ENCODE data around the gene DGLUCY. TPM values are rescaled to one million over a fixed set of nuclear protein-coding genes. Genes with fewer than 3 reads are reported as not detected.

The DGLUCY gene
- total RNA-seq, 1 experiment from 2014 or later: 28.1 TPM

DNA sequence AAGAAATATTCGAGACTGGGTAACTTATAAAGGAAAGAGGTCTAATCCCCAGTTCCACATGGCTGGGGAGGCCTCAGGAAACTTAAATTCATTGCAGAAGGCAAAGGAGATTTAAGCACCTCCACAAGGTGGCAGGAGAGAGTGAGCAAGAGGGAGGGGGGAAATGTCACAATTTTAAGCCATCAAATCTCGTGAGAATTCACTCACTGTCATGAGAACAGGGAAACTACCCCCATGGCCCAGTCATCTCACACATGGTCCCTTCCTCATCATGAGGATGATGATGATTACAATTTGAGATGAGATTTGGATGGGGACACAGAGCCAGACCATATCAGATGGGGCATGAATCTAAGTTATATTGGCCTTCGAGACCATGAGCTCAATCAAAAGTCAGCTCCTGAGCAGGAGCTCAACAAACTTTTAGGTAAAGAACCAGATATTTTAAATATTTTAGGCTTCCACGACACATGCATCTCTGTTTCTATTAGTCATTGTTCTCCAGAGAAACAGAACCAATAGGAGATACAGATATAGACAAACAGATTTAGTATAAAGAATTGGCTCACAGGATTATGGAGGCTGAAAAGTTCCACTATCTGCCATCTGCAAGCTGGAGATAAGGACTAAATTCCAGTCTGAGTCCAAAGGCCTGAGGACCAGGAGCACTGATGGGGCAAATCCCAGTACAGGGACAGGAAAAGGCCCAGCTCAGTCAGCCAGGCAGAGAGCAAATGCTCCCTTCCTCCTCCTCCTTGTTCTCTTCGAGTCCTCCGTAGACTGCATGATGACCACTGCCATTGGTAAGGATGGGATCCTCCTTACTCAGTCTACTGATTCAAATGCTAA, 24.9 kb downstream of the DGLUCY start:
- Histone ChIP-seq H3K4me3 (no peak overlapping the region), H3K27me3 (no peaks in the 10 kb centered on the region), H3K36me3 (peaks cover 4% of the 10 kb centered on the region; the same call in 1 of the 2 replicates), H3K9me3 (replicated peaks) (no peaks in the 10 kb centered on the region), H3K4me1 (peaks cover 5% of the 10 kb centered on the region; the same call in 1 of the 2 replicates), H3K27ac (no peak overlapping the region)
- peak in 1 of 2 experiments; percentile 54 for DNase-seq

GRCh38 chr14:91139776-91140175, 25.9 kb downstream of the DGLUCY start:
- Histone ChIP-seq H3K4me1 (peaks cover under 1% of the 10 kb centered on the region; the same call in 1 of the 2 replicates), H3K27ac (no peak overlapping the region), H3K9me3 (replicated peaks) (no peaks in the 10 kb centered on the region), H3K36me3 (peaks cover 4% of the 10 kb centered on the region; the same call in 1 of the 2 replicates), H3K4me3 (no peak overlapping the region), H3K27me3 (no peaks in the 10 kb centered on the region)
- DNase-seq: no peak

- Histone ChIP-seq H3K4me3 (no peak overlapping the region), H3K9me3 (replicated peaks) (no peaks in the 10 kb centered on the region), H3K4me1 (no peaks in the 10 kb centered on the region), H3K36me3 (peaks cover 6% of the 10 kb centered on the region; the same call in 1 of the 2 replicates), H3K27ac (no peak overlapping the region), H3K27me3 (no peaks in the 10 kb centered on the region)
- DNase-seq: no peak
These were observed 26.8 kb downstream of the DGLUCY start for GRCh38 chr14:91140672-91141071.

GRCh38 chr14:91142214-91142668, 28.4 kb downstream of the DGLUCY start:
- Histone ChIP-seq H3K36me3 (peaks cover 6% of the 10 kb centered on the region; the same call in 1 of the 2 replicates), H3K4me1 (no peaks in the 10 kb centered on the region), H3K9me3 (replicated peaks) (no peaks in the 10 kb centered on the region), H3K27me3 (no peaks in the 10 kb centered on the region), H3K4me3 (no peak overlapping the region), H3K27ac (no peak overlapping the region)
- no peak for DNase-seq

DNA sequence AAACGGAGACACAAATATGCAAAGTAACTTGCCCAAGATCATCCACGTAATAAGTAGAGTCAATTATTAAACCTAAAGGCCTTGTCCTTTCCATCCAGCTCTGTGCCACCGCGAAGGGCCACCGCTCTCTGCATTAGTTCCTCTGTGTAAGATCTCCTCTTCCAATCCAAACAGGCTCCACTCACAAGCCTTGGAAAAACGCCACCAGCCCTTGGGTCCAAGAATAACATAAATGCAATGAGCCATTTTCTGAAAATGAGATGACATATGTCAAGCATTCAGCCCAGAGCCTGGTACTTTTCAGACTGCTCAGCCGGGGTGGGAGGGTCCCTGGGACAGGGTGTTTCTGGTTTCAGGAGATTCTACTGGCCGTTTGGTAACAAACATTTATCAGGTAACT, 30.0 kb downstream of the DGLUCY start:
- no peaks in the 10 kb centered on the region for H3K4me1 ChIP-seq
- no peaks in the 10 kb centered on the region for H3K27me3 ChIP-seq
- no peak overlapping the region for H3K27ac ChIP-seq
- H3K9me3 ChIP-seq (replicated peaks): no peaks in the 10 kb centered on the region
- H3K36me3 ChIP-seq: 0 out of 2 replicates have a peak, but pooled peaks cover 2% of the 10 kb centered on the region
- no peak for DNase-seq
- no peak overlapping the region for H3K4me3 ChIP-seq

DNA sequence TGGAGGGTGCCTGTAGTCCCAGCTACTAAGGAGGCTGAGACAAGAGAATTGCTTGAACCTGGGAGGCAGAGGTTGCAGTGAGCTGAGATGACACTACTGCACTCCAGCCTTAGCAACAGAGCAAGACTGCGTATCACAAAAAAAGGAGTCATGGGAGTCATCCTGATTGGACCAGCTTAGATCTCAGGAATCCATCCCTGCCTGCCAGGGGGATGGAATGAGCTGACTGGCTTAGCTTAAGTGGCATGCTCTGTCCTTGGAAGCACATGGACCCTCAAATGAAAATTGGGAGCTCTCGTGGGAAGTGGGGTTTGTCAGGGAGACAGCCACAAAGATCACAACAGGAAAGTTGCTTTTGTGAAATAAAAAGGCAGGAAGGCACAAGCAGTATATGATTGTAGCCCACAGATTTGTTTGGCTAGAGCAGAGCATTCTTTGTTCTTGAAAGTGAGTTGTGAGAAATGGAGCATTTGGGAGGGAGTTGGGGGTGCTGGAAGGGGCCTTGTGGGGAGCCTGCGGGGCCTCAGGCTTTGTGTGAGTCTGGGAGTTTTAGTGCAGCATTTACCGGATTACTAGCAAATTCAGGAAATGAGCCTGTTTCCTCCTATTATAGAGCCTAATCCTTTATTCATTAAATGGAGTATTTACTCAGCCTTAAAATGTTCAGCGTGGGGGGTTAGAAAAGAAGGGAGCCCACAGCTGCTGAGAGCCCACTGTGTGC, 30.7 kb downstream of the DGLUCY start:
- no peak for DNase-seq
- Histone ChIP-seq H3K27ac (no peak overlapping the region), H3K27me3 (no peaks in the 10 kb centered on the region), H3K4me3 (no peak overlapping the region), H3K4me1 (peaks cover 5% of the 10 kb centered on the region), H3K36me3 (0 out of 2 replicates have a peak, but pooled peaks cover 2% of the 10 kb centered on the region), H3K9me3 (replicated peaks) (no peaks in the 10 kb centered on the region)

- no peak for DNase-seq
- Histone ChIP-seq H3K4me1 (peaks cover 8% of the 10 kb centered on the region), H3K27me3 (no peaks in the 10 kb centered on the region), H3K4me3 (no peak overlapping the region), H3K27ac (no peak overlapping the region), H3K9me3 (replicated peaks) (no peaks in the 10 kb centered on the region), H3K36me3 (0 out of 2 replicates have a peak, but pooled peaks cover 2% of the 10 kb centered on the region)
These were observed 31.7 kb downstream of the DGLUCY start for GRCh38 chr14:91145391-91146160.

DNA sequence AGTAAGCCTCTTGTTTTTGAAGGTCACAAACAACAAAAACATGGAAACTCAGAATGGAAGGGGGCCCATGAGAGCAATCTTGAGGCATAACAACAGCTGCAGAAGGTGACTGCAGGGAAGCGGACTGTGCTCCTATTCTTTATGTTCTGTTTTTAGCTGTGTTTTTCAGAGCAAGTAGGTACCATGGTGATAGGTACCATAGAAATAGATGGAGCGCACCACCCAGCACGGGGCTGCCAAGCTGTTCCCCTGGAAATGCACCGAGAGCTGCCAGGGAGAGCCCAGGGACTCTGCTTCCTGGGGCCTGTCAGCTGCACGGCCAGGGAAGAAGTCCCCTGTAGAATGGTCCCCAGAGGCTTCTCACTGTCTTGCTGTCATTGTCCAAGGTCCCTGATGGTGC, 32.8 kb downstream of the DGLUCY start:
- H3K4me1 ChIP-seq: peaks cover 8% of the 10 kb centered on the region
- H3K27ac ChIP-seq: no peak overlapping the region
- no peak overlapping the region for H3K4me3 ChIP-seq
- no peaks in the 10 kb centered on the region for H3K27me3 ChIP-seq
- no peak for DNase-seq
- no peaks in the 10 kb centered on the region for H3K9me3 ChIP-seq (replicated peaks)
- H3K36me3 ChIP-seq: 0 out of 2 replicates have a peak, but pooled peaks cover 2% of the 10 kb centered on the region

- DNase-seq: peak; percentile 55 to 73
- H3K27me3 ChIP-seq: no peaks in the 10 kb centered on the region
- H3K4me3 ChIP-seq: no peak overlapping the region
- 0 out of 2 replicates have a peak, but pooled peaks cover 2% of the 10 kb centered on the region for H3K36me3 ChIP-seq
- peak overlapping the region; percentile 28 for H3K27ac ChIP-seq
- no peaks in the 10 kb centered on the region for H3K9me3 ChIP-seq (replicated peaks)
- H3K4me1 ChIP-seq: peaks cover 8% of the 10 kb centered on the region
These were observed 35.6 kb downstream of the DGLUCY start for GRCh38 chr14:91149462-91149861.

- Histone ChIP-seq H3K4me1 (peaks cover 12% of the 10 kb centered on the region), H3K27ac (no peak overlapping the region), H3K36me3 (no peaks in the 10 kb centered on the region), H3K27me3 (no peaks in the 10 kb centered on the region), H3K4me3 (no peak overlapping the region), H3K9me3 (replicated peaks) (no peaks in the 10 kb centered on the region)
- no peak for DNase-seq
These were observed 38.6 kb downstream of the DGLUCY start for GRCh38 chr14:91152499-91152898.

DNA sequence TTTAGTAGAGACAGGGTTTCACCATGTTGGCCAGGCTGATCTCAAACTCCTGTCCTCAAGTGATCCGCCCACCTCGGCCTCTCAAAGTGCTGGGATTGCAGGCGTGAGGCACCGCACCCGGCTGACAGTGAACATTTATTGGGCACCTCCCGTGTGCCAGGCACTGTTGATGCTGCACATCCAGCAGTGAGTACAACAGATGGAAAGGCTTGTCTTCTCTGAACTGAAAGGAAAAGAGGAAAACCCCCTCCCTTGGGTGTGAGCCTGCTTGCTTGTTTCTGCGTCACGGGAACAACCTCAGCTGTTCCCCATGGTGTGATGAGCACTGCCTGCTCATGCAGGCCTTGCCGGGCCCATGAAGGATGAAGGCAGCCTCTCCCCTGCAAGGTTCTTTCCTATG, 39.5 kb downstream of the DGLUCY start:
- Histone ChIP-seq H3K4me3 (no peak overlapping the region), H3K4me1 (peaks cover 20% of the 10 kb centered on the region), H3K9me3 (replicated peaks) (no peaks in the 10 kb centered on the region), H3K27ac (no peak overlapping the region), H3K27me3 (no peaks in the 10 kb centered on the region), H3K36me3 (peaks cover 1% of the 10 kb centered on the region; the same call in 1 of the 2 replicates)
- peak in 1 of 2 experiments; percentile 27 for DNase-seq

- Histone ChIP-seq H3K9me3 (replicated peaks) (no peaks in the 10 kb centered on the region), H3K4me3 (peak overlapping the region; percentile 4; the same call in 1 of the 2 replicates), H3K27me3 (no peaks in the 10 kb centered on the region), H3K4me1 (peaks cover 12% of the 10 kb centered on the region), H3K27ac (peak overlapping the region; percentile 29; the same call in 1 of the 2 replicates), H3K36me3 (peaks cover 12% of the 10 kb centered on the region; the same call in 1 of the 2 replicates)
- peak; percentile 87 to 92 for DNase-seq
These were observed 41.2 kb downstream of the DGLUCY start for GRCh38 chr14:91154851-91155625.

DNA sequence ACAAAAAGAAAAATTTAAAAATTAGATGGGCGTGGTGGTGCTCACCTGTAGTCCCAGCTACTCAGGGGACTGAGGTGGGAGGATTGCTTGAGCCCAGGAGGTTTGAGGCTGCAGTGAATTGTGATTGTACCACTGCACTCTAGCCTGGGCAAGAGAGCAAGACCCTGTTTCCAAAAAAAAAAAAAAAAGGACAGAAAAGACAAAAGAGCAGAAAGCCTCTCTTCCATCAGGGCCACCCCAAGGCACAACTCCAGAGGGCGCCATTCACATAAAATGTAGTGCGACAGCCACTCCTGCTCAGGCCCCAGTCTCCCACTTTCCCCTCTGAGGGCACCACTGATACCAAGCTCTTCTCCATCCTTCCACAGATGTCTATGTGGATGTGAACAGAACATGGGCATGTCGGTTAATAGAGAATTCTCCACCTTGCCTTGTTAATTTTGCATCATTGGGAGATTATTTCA, 41.8 kb downstream of the DGLUCY start:
- DNase-seq: peak; percentile 19 to 32
- Histone ChIP-seq H3K27me3 (no peaks in the 10 kb centered on the region), H3K4me1 (peaks cover 12% of the 10 kb centered on the region), H3K4me3 (no peak overlapping the region), H3K36me3 (peaks cover 16% of the 10 kb centered on the region; the same call in 1 of the 2 replicates), H3K9me3 (replicated peaks) (no peaks in the 10 kb centered on the region), H3K27ac (no peak overlapping the region; the same call in 1 of the 2 replicates)
